Activated CD4-positive, alpha-beta T cell treated with anti-CD3 and anti-CD28 coated beads, Interleukin-2, Interleukin-4, amounts not matched to agents 100 ng/mL and 50 ng/mL, durations not matched to agents 16 hours and 8 hours (primary cell): Measurements from ENCODE around the gene IGSF23.

Source experiments
- DNase-seq: peaks from one replicate; pipeline ENCODE4 v3.0.0-alpha.2; 2020; ENCODE audit warnings: low spot score

Gene IGSF23

GRCh38 chr19:44613295-44614178 lies at the start of gene IGSF23:
Gene IGSF23 (plus strand): TSS chr19:44613563. CDS start chr19:44613646, 83 bp downstream.
- DNase-seq, result no peak

GRCh38 chr19:44566984-44567383 lies 46.4 kb upstream of the IGSF23 start:
- DNase-seq, result no peak

- no peak for DNase-seq
Observed at GRCh38 chr19:44567745-44568144, 45.6 kb upstream of the IGSF23 start.

GRCh38 chr19:44570603-44570983 lies 42.8 kb upstream of the IGSF23 start:
- no peak for DNase-seq

- DNase-seq, result peak; percentile 68
Observed at GRCh38 chr19:44570984-44571684, 42.2 kb upstream of the IGSF23 start.

GRCh38 chr19:44571830-44572580 lies 41.4 kb upstream of the IGSF23 start:
- no peak for DNase-seq

GRCh38 chr19:44572581-44572900 lies 40.8 kb upstream of the IGSF23 start:
- no peak for DNase-seq

- no peak for DNase-seq
Observed at GRCh38 chr19:44573183-44573582, 40.2 kb upstream of the IGSF23 start.

- no peak for DNase-seq
Observed at GRCh38 chr19:44573627-44574026, 39.7 kb upstream of the IGSF23 start.

GRCh38 chr19:44574186-44574950 lies 39.0 kb upstream of the IGSF23 start:
- no peak for DNase-seq

- no peak for DNase-seq
Observed at GRCh38 chr19:44575116-44575700, 38.2 kb upstream of the IGSF23 start.

- no peak for DNase-seq
Observed at GRCh38 chr19:44576843-44577565, 36.4 kb upstream of the IGSF23 start.

- no peak for DNase-seq
Observed at GRCh38 chr19:44577566-44577874, 35.8 kb upstream of the IGSF23 start.

- no peak for DNase-seq
Observed at GRCh38 chr19:44579663-44580365, 33.5 kb upstream of the IGSF23 start.

GRCh38 chr19:44580366-44580895 lies 32.9 kb upstream of the IGSF23 start:
- no peak for DNase-seq

GRCh38 chr19:44581288-44581687 lies 32.1 kb upstream of the IGSF23 start:
- DNase-seq, result no peak

- DNase-seq, result no peak
Observed at GRCh38 chr19:44582581-44583265, 30.6 kb upstream of the IGSF23 start.

GRCh38 chr19:44585371-44586133 lies 27.8 kb upstream of the IGSF23 start:
- DNase-seq, result no peak
